HG02870 (cell line): ENCODE results near the gene NOD2.

Experiments
- ATAC-seq: cut with Tn5 transposase; IDR thresholded peaks from one replicate; pipeline ENCODE4 v1.9.1; 2021; ENCODE audit warnings: mild to moderate bottlenecking, moderate library complexity; ENCODE audit not compliant: unreplicated experiment

The NOD2 gene

GRCh38 chr16:50741225-50741780, 47.9 kb downstream of the NOD2 start:
- no peak for ATAC-seq

- peak; percentile 91 for ATAC-seq
Observed at GRCh38 chr16:50741781-50742575, 48.6 kb downstream of the NOD2 start, which contains the start of gene CYLD. TSS of gene CYLD (plus strand) at chr16:50742086. CDS start at chr16:50749699, 7,613 bp downstream.

- ATAC-seq = no peak
Observed at GRCh38 chr16:50742576-50743200, 49.3 kb downstream of the NOD2 start.

- no peak for ATAC-seq
Observed at GRCh38 chr16:50743581-50744225, 50.3 kb downstream of the NOD2 start.

- ATAC-seq = no peak
Observed at GRCh38 chr16:50744881-50745280, 51.5 kb downstream of the NOD2 start.

GRCh38 chr16:50745940-50746339, 52.5 kb downstream of the NOD2 start:
- ATAC-seq = no peak

GRCh38 chr16:50747207-50747956, 54.0 kb downstream of the NOD2 start:
- peak; percentile 58 for ATAC-seq

- no peak for ATAC-seq
Observed at GRCh38 chr16:50751528-50751927, 58.1 kb downstream of the NOD2 start.

GRCh38 chr16:50752471-50753235, 59.2 kb downstream of the NOD2 start:
- no peak for ATAC-seq

GRCh38 chr16:50756473-50756872, 63.1 kb downstream of the NOD2 start:
- ATAC-seq = no peak

GRCh38 chr16:50761267-50761666, 67.9 kb downstream of the NOD2 start:
- no peak for ATAC-seq

GRCh38 chr16:50762241-50762640, 68.8 kb downstream of the NOD2 start:
- ATAC-seq = no peak

GRCh38 chr16:50763211-50763610, 69.8 kb downstream of the NOD2 start:
- no peak for ATAC-seq

- ATAC-seq = no peak
Observed at GRCh38 chr16:50765260-50765659, 71.9 kb downstream of the NOD2 start.

- no peak for ATAC-seq
Observed at GRCh38 chr16:50765861-50766260, 72.5 kb downstream of the NOD2 start.

- no peak for ATAC-seq
Observed at GRCh38 chr16:50767197-50767596, 73.8 kb downstream of the NOD2 start.

GRCh38 chr16:50771366-50771765, 78.0 kb downstream of the NOD2 start:
- ATAC-seq = no peak

GRCh38 chr16:50774405-50774804, 81.0 kb downstream of the NOD2 start:
- no peak for ATAC-seq

- ATAC-seq = no peak
Observed at GRCh38 chr16:50774960-50775359, 81.6 kb downstream of the NOD2 start.

GRCh38 chr16:50776037-50776436, 82.6 kb downstream of the NOD2 start:
- ATAC-seq = no peak
